GM21526 (cell line): Measurements from ENCODE around the gene PLCB2.

ENCODE experiments used
- ATAC-seq: cut with Tn5 transposase; IDR thresholded peaks from one replicate; pipeline ENCODE4 v1.9.1; 2021; ENCODE audit warnings: moderate library complexity; ENCODE audit not compliant: unreplicated experiment, low FRiP score

PLCB2 gene

GRCh38 chr15:40303576-40303975 lies 4.2 kb downstream of the PLCB2 start:
- ATAC-seq: no peak

- no peak for ATAC-seq
Observed at GRCh38 chr15:40302981-40303380, 4.8 kb downstream of the PLCB2 start.

DNA sequence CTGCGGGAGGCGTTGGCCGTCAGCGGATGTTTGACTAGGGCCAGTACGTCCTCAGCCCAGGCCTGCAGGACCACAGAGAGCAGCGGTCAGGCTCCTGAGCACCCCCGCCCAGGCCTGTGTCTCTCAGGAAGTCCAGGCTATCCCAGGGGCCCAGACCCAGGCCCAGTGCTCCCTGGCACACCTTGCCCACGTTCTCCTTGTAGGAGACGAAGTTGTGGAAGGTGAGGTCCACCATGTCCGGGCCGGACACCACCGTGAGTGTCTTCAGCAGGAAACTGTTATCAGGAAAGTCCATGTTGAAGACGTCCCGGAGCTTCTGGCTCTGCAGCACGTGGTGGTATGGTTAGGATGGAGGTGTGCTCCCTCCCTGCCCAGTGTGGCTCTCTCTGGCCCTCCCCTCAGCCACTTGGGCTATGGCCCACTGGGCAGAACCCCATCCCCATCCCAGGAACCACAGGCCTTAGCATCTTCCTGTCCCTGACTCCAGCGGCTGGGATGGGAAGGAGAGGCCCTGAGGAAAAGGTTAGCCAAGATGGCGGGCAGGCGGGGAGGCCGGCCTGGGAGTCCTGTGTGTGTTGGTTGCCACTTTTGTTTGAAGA lies 5.3 kb downstream of the PLCB2 start:
- ATAC-seq: no peak

- no peak for ATAC-seq
Observed at GRCh38 chr15:40301467-40302179, 6.1 kb downstream of the PLCB2 start.

GRCh38 chr15:40300771-40301170 lies 7.0 kb downstream of the PLCB2 start:
- no peak for ATAC-seq

GRCh38 chr15:40300367-40300766 lies 7.4 kb downstream of the PLCB2 start:
- ATAC-seq: no peak

GRCh38 chr15:40298216-40298935 lies 9.4 kb downstream of the PLCB2 start:
- no peak for ATAC-seq

DNA sequence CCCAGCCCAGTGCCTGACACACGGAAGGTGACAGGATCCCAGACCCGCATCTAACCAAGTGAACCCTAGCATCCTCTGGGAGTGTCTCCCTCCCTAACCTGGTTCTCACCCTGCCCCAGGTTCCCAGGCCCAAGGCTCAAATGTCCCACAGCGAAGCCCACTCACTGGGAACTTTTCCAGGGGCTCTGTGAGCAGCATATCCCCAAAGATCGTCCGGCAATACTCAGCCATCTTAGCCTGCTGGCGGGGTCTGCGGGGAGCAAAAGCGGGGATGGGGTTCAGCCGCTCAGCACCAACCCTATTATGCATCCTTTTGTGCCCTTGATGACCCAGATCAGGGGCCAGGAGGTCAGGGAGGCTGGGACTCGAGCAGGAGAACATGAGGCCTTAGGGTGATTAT lies 10.4 kb downstream of the PLCB2 start:
- no peak for ATAC-seq

- no peak for ATAC-seq
Observed at GRCh38 chr15:40296561-40297230, 11.0 kb downstream of the PLCB2 start.

DNA sequence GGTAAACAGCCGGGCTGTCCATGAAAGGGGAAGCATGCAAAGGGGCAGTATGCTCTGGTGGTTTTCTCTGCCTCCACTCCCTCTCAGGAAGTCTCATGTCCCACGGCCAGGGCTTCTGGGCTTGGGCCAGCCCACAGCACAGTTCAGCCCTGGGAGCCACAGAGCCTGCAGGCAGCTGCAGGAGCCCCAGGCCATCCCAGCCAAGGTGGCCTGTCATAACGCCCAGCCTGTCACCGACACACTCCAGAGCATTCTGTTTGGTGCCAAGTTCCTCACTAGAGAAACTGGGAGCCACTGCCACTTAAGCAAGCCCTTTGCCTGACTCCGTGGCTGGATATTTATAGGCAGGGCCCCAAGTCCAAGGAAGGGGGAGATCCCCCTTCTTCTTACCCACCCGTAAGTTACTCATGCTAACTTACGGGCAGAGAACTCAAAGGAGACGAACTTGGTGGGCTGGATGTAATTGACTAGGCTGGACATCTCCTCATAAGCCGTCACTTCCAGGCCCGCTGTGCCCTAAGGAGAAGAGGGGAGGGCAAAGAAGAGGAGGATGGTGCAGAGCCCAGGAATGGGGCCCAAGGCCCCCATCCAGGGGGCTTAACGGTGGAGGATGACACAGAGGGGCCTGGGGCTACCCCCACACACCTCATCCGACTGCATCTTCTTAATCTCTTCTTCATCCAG lies 11.7 kb downstream of the PLCB2 start:
- ATAC-seq: no peak

- no peak for ATAC-seq
Observed at GRCh38 chr15:40295297-40295696, 12.4 kb downstream of the PLCB2 start.

DNA sequence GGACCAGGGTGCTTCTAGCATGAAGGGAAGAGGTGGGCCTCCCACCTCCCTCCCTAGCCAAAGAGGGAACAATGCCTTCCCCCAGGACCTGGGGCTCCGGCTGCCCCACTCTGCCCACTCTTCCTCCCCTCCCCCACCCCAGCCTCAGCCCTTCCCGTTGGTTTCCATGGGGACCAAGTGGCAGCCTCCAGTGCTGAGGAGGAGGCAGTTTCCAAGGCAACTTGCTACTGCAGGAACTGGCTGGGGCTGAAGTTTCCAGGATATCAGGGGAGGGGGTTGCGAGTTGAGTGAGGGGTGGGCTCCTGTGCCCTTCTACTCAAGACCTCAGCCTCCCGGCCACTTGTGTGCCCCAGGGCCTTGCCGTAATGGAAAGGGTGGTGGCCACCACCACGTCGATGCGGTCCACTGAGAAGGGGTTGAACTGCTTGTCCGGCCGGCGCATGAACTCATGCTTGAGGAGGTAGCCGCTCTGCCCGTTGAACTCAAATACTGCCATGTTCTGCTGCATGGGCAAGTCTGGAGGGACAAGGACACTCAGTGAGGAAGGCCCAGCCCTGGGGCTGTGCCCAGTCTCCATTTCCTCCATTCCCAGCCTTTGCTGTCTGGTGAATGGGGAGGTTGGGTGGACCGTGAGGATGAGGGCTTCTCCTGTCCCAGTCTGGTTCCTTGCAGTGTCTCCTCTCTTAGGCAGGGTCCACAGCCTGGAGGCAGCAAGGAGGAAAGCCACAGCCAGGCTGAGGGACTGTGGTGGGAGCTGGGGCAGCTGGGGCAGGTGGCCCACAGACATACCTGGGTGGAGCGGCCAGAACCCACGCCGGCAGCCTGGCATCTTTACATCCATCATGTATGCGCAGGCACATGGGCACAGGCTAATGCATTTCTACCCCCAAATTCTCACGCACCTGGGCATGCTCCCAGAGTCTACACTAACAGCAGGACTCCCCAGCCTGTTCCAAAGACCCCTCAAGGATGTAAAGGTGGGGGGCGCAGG lies 13.5 kb downstream of the PLCB2 start:
- ATAC-seq: no peak

- ATAC-seq: no peak
Observed at GRCh38 chr15:40293006-40293405, 14.7 kb downstream of the PLCB2 start.

DNA sequence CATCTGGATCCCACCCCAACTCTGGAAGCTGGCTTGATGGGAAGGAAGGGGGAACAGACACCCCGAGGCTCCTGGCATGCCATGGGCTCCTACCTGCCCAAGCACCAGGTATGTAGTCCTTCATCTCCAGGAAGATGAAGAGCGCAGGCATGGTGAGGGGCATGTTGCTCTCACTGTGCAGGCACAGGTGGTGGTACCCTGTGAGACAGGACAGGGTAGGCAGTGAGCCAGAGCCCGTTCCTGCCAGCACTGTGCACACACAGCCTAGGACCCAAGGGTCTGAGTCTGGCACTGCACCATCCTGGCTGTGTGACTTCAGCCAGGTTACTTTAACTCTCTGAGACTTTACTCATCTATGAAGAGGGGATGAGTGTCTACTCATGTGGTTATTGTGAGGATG lies 15.5 kb downstream of the PLCB2 start:
- ATAC-seq: no peak

- ATAC-seq: no peak
Observed at GRCh38 chr15:40290918-40291574, 16.7 kb downstream of the PLCB2 start.

GRCh38 chr15:40290545-40290917 lies 17.2 kb downstream of the PLCB2 start:
- no peak for ATAC-seq

DNA sequence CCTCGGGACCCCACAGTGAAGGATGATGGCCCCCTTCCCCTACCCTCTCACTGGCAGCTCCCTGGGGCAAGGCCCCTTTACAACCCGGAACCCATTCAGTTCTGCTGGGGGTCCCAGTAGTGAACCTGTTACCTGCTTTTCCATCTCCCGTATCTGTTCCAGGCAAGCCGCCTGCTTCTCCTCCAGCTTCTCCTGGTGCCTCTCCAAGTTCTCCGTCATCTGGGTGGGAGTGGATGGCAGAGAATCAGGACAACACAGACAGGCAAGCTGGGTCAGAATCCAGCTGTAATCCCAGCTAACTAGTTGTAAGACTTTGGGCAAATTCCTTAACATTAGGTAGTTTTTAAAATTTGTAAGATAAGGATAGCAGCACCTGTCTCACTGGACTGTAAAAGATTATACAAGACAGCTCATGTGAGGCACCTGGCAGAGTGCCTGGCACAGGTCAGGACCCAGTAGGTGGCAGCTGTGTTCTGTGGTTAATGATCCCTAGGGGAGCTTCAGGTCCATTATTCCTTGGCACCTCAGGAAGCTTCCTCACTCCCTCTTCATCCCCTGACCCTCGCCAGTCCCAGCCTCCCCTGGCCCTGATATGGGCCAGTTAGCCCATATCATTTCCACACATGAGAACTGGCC lies 18.5 kb downstream of the PLCB2 start:
- no peak for ATAC-seq

- ATAC-seq: no peak
Observed at GRCh38 chr15:40287968-40288367, 19.8 kb downstream of the PLCB2 start.

DNA sequence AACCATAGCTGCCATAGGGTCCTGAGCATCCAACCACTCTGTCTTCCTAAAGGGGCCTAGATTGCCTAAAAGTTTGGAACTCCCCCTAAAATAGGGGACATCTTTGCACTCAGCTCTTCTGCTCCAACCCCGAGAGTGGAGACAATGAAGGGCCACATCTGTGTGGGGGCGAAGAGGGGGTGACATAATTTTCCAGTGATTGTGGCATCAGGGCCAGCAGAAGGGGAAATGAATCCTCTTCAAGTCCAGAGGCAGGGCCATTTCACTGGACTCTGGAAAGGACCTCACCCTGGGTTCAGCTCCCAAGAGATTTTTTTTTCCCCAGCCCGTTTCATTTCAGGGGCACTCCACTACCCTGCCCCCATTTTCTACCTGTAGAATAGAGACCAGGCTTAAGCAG lies 20.2 kb downstream of the PLCB2 start:
- ATAC-seq: no peak
